ENCODE results near the gene CACNA2D1.

CACNA2D1 gene

DNA sequence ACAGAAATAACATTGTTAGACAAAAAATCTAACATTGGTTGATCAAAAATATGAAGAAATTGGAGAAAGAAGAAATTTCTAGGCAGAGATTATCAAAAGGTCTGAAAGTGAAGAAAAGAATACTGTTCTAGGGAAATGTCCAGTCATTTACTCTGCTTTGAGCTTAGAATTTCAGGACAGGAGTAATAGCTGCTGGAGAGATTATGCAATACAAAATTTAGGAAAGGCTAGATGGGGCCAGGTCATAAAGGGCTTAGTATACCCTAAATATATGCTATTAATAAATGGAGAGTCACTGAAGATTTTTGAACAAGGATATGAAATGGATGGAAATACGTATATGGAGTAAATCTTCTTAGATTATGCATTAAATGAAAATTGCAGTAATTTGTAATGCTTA, 279.2 kb downstream of the CACNA2D1 start:
- no peak for DNase-seq (ENCODE audit: extremely low read depth, low read depth)
- TF ChIP-seq, protein P1, sequence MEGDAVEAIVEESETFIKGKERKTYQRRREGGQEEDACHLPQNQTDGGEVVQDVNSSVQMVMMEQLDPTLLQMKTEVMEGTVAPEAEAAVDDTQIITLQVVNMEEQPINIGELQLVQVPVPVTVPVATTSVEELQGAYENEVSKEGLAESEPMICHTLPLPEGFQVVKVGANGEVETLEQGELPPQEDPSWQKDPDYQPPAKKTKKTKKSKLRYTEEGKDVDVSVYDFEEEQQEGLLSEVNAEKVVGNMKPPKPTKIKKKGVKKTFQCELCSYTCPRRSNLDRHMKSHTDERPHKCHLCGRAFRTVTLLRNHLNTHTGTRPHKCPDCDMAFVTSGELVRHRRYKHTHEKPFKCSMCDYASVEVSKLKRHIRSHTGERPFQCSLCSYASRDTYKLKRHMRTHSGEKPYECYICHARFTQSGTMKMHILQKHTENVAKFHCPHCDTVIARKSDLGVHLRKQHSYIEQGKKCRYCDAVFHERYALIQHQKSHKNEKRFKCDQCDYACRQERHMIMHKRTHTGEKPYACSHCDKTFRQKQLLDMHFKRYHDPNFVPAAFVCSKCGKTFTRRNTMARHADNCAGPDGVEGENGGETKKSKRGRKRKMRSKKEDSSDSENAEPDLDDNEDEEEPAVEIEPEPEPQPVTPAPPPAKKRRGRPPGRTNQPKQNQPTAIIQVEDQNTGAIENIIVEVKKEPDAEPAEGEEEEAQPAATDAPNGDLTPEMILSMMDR (IDR thresholded peaks at IDR 0.05; ENCODE audit: low read depth, low read length, missing control alignments): no peak
- no peak overlapping the region for H3K4me3 ChIP-seq (replicated peaks; ENCODE audit: low read depth, low read length)

DNA sequence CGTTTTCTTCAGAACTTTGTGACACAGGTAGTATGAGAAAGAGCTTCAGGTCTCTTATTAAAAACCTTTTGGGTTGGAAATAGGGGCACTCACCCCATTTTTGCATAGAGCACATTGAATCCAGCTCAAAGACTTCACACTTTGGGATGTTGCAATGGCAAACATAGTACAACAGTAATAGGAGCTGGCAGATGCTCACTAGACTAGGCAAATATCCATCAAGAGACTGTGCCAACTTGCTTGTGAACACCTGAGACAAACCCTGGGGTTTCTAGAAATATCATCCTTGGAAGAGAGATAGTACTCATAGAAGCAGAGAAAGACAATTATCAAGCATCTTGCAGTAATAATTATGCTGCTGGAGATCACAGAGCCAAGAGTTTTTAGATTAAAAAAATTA, 280.0 kb downstream of the CACNA2D1 start:
- H3K4me3 ChIP-seq (replicated peaks; ENCODE audit: low read depth, low read length): no peak overlapping the region
- TF ChIP-seq, protein P1 (IDR thresholded peaks at IDR 0.05; ENCODE audit: low read depth, low read length, missing control alignments): no peak
- no peak for DNase-seq (ENCODE audit: extremely low read depth, low read depth)

DNA sequence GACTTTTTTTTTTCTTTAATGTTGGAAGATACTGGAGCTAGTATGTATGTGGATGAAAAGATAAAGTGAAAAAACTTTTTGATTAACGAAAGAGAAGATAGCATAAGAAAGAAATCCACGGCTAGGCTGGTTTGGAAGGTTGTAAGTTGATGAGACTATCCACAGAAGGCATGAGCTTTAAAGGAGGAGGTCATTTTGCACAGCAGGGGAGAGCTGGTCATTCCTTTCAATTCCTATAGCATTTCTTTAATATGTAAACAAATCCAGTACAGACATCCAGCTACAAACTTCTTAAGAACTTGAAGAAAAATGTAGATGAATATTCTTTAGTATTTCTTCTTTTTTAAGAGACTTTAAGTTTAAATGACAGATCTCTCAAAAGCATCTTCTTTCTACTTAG, 281.3 kb downstream of the CACNA2D1 start:
- TF ChIP-seq, protein P1 (IDR thresholded peaks at IDR 0.05; ENCODE audit: low read depth, low read length, missing control alignments): no peak
- no peak for DNase-seq (ENCODE audit: extremely low read depth, low read depth)
- H3K4me3 ChIP-seq (replicated peaks; ENCODE audit: low read depth, low read length): no peak overlapping the region

DNA sequence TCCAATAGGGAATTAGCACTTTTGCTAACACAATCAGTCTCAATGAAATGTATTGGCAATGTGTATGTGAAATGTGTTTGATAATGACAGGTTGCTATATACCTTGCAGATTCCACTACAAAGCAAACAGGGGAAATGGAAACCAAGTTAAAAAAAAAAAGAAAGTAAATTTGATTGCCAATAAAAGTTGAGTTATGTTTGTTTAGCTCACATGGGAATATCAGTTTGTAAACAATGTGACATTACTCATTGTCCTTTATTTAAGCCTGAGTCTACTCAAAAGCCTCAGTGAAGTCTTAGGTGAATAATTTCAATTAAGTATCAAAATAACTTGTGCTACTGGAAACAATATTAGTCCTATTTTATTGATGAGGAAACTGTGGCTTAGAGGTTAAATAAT, 285.2 kb downstream of the CACNA2D1 start:
- DNase-seq (ENCODE audit: extremely low read depth, low read depth): no peak
- H3K4me3 ChIP-seq (replicated peaks; ENCODE audit: low read depth, low read length): no peak overlapping the region
- TF ChIP-seq, protein P1 (IDR thresholded peaks at IDR 0.05; ENCODE audit: low read depth, low read length, missing control alignments): no peak

DNA sequence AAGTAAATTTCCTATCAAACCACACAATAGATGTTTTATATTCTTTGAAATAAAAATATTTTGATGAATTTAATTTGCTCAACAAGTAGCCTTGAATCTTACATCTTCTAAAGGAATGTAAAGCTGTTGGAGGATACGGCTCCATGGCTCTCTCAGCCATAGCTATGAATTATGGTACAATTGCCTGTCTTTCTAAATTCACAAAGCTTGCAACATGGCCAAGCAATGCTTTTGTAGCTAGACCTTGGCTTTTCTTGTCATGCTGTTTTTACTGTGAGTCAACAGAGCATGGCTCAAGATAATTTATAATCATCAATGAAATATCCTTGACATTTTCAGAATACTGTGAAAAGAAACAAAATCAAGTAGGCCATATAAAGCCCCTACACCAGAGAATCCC, 286.7 kb downstream of the CACNA2D1 start:
- TF ChIP-seq, protein P1 (IDR thresholded peaks at IDR 0.05; ENCODE audit: low read depth, low read length, missing control alignments): no peak
- no peak for DNase-seq (ENCODE audit: extremely low read depth, low read depth)

DNA sequence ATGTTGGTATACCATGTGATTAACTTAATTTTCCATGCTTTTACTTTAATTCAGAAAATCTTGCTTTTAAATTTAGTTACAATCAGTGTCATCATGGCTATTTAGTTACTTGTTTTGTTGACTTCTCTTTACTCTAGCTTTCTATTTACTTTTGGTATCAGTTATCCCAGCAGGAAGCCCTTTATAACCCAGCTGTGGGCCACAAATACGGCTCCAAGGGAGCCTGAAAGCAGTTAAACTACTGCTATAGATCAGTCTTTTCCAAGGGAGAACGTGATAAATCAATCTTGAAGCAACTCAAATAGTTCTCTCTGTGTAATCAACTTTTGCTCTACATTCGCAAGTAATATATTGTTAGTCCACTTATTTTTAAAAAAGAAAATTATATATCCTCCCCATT, 287.4 kb downstream of the CACNA2D1 start:
- no peak overlapping the region for H3K4me3 ChIP-seq (replicated peaks; ENCODE audit: low read depth, low read length)
- TF ChIP-seq, protein P1 (IDR thresholded peaks at IDR 0.05; ENCODE audit: low read depth, low read length, missing control alignments): no peak
- DNase-seq (ENCODE audit: extremely low read depth, low read depth): no peak

More for the DNA sequence above, 286.7 kb downstream of the CACNA2D1 start:
- no peak overlapping the region for H3K4me3 ChIP-seq (replicated peaks; ENCODE audit: low read depth, low read length)

DNA sequence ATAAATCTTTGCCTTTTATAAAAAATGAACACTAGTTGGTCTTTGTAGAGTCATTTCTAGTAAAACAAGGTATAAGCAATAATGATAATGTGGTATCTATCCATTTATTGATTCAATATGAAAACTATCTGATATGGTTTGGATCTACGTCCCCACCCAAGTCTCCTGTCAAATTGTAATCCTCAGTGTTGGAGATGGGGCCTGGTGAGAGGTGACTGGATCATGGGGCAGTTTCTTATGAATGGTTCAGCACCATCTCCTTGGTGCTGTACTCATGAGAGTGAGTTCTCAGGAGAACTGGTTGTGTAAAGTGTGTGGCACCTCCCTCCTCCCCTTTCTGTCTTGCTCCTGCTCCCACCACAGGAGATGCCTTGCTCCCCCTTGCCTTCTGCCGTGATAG, 288.8 kb downstream of the CACNA2D1 start:
- no peak overlapping the region for H3K4me3 ChIP-seq (replicated peaks; ENCODE audit: low read depth, low read length)
- no peak for DNase-seq (ENCODE audit: extremely low read depth, low read depth)
- TF ChIP-seq, protein P1 (IDR thresholded peaks at IDR 0.05; ENCODE audit: low read depth, low read length, missing control alignments): no peak
